GM21381 (cell line): ENCODE data around the gene OXCT1.

ENCODE experiments used
- ATAC-seq: cut with Tn5 transposase; IDR thresholded peaks from one replicate; pipeline ENCODE4 v1.9.1; 2021; ENCODE audit warnings: mild to moderate bottlenecking, moderate library complexity; ENCODE audit not compliant: unreplicated experiment

Gene OXCT1

DNA sequence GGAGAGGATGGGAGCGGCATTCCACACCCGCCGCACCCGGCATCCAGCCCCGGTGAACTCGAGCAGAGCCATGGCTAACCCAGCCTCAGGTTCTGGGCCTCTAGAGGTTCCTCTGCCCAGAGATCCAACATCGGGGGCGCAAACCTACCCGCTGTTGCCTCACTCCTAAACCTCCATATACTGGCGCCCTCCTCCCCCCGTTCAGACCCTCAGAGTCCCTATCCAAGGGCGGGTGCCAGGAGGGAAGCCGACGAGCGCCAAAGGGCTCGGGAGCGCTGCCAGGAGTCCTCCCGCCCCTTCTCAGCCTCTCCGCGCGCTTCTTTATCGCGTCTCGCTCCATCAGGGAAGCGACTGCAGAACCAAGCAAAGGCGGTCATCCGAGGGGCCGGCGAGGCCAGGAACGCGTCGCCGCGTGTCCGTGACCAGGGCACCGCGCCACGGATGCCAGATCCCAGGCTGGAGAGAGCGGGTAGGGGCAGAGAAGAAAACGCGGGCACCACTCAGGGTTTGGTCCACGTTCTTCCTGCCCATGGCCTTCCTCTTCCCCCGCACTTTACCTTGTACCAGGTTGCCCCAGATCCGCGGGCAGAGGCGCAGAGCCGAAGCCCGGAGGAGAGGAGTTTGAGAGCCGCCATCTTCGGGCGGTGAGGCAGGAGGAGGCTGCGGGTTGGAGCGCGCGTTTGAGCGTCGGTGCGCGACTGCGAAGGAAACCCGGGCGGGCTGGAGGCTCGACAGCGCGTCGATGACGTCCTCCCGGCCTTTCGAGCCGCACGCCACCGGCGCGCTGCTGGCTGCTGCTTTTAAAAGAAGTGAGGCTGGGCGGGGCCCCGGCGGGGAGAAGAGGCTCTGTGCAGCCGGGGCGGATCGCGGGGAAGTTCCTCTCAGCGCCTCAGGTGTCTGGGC lies at the start of gene OXCT1:
Gene OXCT1 (minus strand): TSS at position 702 of the 903 bp plus-strand sequence. CDS start 67 bp downstream, at position 635.
- ATAC-seq = peak; percentile 90

DNA sequence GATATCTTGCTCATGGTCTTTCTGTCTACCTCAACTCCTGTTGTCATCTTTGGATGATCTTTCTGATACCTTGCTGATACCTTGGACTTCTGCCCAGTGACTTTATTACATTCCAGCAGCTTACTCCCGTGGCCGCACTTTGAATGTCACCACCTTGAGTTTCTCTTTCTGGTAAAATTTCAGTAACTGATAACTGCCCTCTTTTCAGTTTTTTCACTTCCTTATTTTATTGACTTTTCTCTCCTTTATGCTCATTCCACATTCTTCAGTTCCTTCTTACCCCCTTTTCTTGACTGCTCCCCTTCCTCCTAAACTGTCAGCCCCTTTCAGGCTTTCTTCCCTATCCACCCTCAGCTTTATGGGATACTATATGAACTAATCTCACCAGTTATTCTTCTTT lies 47.9 kb upstream of the OXCT1 start:
- ATAC-seq = peak; percentile 44

DNA sequence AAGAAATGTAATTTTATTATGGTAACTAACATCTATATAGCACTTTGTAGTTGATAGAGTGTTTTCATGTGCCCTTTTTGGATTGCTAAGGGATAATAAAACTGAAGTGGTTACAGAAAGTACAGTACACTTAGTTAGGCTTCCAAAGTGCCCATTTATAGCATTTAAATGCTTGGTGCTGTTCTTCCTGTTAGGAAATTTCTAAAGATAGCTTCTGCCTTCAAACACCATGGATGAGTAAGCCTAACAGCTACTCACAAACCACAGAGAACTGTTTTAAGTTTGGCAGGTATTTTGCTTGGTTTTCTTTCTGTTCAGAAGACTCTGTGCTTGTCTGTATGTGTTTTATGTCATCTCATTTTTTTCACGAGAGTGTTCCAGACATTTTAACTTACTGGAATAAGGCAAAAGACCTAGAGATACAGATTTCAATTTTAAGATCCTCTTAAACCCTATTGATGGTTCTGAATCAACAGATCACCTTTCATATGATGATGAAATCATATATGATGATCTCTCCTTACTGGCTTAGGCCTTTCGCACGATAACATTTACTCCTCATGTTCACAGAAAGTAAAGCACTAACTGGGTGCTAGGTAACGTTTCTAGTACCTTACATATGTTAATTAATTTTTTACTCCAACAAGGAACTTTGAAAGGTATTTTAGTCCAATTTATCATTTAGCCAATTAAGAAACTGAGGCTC lies 38.3 kb upstream of the OXCT1 start:
- ATAC-seq = no peak

DNA sequence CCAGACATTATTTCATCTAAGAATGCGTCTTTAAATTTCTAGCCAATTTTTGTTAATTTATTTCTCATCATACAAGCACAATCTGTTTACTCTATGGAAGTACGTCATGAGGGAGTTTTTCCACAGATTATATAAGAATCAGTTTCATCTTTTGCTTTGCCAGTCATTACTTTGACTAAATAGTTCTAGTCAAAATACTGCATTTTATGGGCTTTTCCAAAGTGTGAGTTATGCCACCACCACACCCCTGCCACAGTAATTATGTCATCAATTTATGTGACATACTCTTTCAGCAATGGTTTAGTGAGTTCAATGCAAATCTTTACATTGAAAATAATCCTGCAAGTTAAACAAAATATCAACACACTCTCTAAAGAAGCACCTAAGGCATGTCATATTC lies 35.9 kb upstream of the OXCT1 start:
- ATAC-seq = no peak

DNA sequence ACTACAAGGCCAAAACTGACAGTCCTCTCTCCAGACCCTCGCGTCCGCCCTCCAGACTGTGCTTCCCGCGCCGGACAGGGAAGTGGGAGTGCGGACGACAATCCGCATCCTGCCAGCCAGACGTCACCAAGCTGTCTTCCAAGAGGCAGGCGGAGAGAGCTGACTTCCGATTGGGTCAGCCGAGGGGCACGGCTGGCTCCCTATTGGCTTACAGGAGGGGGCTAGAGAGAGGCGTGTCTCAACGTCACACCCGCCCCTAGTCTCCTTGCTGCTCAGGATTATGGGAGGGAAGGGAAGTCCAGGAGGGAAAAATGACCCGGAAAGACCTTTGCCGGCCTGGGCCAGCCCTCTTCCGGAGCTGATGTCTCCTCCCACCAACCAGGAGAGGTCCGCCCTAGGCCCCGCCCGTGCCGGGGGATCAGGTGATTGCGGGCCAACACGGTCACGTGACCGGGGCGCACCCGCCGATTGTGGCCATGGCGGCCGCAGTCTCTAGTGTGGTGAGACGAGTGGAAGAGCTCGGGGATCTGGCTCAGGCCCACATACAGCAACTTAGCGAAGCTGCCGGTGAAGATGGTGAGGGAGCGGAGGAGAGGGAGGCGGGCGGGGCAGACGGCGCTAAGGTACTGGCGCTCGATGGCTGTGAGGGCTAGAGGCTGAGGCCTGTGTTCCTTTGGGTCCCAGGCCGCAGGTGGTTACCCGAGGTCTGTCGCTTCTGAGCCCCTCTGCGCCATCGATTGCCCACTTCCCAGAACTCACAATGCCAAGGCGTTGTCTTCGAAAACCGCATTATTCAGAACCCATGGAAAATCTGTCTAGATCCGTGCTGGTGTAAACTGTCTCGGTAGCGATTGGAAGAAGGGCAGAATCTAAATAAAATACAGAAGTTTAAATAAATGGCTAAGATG lies 33.9 kb upstream of the OXCT1 start, which contains the start of gene RIMOC1:
Gene RIMOC1 (plus strand): TSS at position 453 of the 908 bp plus-strand sequence. CDS start 24 bp downstream, at position 477.
- ATAC-seq = peak; percentile 99

DNA sequence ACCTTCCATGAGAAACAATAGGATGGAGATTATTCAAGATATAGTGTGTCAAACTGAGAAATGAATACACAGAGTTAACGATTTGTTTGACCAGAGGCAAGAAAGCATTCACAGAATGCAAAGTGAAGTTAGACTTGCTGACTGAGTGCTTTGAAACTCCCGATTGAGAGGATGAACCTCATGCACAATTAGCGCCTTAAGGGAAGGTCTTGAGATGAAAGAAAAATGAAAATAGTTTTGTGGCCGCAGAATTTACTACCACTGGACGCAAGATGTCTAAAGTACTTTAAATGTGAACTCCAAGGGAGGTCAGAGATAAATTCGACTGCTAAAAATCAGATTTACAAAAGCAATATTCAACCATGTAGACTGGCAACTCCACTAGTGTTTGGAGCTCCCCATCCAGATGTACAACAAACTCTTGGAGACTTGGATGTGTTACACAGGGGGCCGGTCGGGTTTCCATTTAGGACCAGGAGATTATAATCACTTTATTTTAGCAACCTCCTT lies 33.2 kb upstream of the OXCT1 start:
- ATAC-seq = no peak

DNA sequence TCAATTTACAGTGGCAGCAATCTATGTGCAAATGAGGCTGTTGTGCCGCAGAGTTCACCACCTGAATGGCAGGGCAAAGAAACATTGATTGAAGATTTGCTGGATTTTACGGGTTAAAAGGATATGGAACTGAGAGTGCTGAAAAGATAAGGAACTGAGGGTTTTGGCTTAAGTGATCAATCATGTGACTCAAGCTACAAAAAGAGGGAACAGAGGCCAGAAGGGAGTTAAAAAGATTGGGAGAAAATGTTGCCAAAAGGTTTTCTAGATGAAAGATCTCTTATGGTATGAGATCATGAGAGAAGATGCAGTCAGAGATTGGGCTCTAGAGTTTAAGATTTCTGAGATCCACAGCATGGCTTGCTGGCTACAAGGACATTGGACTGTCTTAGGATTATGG lies 26.0 kb upstream of the OXCT1 start:
- ATAC-seq = no peak

DNA sequence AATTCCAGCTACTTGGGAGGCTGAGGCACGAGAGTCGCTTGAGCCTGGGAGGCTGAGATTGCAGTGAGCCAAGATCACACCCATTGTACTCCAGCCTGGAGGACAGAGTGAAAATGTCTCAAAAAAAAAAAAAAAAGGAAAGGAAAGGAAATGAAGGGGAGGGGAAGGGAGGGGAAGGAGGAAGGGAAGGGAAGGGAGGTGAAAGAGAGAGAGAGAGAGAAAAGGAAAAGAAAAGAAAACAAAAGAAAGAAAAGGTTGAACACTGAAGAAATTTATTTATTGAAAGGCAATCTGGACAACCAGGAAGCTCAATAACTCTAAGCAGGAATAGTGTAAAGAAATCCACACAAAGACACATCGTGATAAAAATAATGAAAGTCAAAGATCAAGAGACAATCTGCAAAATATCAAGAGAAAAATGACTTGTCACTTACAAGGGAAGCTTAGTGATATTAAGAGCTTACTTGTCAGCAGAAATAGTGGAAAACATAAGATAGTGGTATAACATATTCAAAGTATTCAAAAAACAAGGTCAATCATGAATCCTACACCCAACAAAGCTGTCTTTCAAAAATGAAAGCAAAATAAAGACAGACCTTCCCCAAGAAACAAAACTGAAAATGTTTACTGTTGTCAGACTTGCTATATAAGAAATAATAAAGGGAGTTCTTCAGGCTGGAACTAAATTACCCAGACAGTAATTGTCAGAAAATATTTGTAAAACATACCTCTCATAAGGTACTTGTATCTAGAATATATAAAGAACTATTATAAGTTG lies 23.0 kb upstream of the OXCT1 start:
- peak; percentile 50 for ATAC-seq

DNA sequence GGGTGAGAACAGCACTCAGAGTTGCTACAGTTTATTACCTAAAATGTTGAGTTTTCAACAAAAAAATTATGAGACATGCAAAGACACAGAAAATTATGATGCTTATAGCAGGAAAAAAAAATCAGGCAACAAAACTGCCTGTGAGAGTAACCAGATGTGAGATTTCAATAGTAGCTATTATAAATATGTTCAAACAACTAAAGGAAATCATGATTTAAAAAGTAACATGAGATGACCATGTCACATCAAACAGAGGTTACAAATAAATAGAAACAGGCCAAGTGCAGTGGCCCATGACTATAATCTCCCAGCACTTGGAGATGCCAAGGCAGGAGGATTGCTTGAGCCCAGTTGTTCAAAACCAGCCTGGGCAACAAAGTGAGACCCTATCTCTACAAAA lies 21.8 kb upstream of the OXCT1 start:
- no peak for ATAC-seq

DNA sequence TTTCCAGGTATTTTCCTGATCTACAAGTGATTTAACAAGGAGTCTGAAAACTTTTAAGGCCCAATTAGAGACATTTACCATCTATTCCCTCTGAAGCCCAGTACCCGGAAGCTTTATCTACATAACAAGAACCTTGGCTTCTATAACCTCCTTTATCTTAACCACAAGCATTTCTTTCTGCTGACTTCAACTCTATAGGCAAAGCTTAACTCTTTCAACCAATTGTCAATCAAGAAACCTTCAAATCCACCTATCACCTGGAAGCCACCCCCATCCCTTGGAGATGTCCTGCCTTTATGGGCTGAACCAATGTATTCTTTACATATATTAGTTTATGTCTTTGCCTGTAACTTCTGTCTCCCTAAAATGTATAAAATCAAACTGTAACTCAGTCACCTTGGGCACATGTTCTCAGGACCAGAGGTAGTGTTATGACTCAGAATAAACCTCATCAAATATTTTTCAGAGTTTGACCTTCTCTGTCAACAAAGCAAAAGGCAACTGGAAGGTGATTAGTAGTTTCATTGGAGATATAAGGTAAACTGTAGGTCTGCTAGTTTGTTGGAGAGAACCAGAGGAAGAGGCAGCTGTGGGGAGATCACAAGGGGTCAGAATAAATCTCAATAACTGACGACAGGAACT lies 21.0 kb upstream of the OXCT1 start:
- ATAC-seq = peak; percentile 44

DNA sequence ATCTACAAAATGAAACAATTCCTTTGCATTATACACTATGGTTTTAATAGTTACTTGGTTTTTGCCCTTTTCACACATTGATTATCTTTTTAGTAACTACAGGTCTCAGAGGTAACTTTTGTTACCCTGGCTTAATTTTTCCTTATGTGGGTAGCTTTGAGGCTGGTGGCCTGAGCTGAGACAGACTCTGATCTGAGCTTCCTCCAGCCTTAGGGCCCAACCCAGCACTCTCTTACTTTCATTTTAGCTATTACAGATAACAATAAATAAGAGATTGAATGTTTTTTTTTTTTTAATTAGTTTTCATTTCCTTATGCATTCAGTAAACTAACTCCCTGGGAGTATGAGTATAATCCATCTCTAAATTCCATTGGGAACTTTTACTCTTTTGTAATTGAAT lies 15.1 kb upstream of the OXCT1 start:
- ATAC-seq = peak; percentile 62

DNA sequence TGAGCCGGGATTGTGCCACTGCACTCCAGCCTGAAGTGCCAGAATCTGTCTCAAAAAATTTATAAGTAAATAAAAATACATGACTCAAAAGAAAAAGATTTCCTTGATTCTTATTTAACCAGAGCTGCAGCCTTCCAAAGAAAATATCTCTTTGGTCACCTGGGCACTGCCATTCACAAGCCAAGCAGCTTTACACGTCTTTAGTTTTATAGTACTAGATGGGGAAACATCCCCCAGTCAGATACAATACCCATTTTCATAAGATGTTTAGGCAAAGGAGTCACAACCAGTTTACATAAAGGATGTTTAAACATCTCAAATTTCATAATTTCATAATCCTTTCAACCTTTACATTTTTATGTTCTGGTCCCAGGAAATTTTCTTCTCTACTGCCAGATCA lies 13.7 kb upstream of the OXCT1 start:
- no peak for ATAC-seq

DNA sequence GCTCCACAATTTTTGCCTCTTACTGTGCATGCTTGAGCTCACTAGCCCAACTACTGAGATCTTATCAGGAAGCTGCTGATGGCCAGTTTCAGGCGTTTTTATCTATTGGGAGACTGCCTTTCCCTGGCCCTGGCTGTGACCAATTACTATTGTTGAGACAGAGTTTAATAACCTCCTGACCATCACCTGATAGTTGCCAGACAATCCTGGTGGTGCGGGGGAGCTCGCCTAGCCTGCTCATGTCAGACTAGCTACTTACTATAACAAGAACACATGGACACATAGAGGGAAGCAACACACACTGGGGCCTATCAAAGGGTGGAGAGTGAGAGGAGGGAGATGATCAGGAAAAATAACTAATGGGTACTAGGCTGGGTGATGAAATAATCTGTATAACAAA lies 13.0 kb upstream of the OXCT1 start:
- no peak for ATAC-seq

DNA sequence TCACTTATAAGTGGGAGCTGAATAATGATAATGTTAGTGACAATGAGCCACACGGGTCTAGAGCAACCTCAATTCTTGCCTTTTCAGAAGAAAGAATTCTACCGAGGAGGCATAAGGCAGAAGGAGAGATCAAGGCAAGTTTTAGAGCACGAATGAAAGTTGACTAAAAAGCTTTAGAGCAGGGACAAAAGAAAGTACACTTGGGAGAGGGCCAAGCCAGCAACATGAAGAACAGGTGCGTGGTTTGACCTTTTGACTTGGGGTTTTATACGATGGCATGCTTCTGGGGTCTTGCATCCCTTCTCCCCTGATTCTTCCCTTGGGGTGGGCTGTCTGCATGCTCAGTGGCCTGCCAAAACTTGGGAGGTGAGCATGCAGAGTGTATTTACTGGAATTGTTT lies 12.5 kb upstream of the OXCT1 start:
- ATAC-seq = no peak

DNA sequence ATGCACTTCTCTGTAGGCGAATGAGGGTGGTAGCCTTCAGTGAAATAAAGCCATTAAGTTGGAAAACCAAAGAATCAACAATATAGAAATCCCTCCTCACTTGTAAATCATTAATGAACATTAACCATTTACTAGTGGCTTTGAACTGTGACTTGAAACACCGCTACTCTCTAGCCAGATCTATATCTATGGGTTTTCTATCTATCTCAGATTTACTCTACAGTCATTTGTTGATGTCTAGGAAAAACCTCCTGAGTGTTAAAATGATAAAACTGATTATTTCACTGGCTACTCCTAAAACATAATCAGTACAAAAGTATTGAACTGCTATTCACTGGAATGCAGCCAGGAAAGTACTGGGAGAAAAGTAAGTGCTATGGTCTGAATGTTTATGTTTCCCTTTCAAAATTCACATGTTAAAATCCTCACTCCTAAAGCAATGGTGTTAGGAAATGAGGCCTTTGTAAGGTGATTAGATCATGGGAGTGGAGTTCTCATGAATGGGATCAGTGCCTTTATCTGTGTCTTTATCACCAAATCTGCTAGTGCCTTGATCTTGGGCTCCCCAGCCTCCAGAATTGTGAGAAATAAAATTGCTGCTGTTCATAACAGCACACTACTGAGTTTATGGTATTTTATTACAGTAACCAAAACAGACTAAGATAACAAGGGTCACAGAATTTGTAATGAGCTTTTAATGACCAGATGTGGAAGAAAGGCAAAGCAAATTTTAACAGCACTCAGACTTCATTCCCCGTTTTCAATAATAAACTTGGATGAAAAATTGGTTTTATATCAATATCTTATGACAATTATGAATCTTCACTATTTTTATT lies 8.6 kb upstream of the OXCT1 start:
- peak; percentile 69 for ATAC-seq

DNA sequence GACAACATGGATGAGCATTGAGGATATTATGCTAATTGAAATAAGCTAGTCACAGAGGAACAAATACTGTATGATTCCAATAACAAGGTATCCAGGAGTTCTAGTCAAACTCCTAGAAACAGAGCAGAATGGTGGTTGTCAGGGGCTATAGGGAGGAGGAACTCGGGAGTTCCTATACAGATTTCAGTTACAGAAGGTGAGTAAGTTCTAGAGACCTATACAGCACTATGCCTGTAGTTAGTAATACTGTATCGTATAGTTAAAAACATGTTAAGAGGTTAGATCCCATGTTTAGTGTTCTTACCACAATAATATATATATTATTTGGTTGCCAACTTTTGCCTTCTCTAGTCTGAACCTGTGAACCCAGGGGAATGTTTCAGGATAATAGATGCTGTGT lies 7.9 kb upstream of the OXCT1 start:
- peak; percentile 41 for ATAC-seq

DNA sequence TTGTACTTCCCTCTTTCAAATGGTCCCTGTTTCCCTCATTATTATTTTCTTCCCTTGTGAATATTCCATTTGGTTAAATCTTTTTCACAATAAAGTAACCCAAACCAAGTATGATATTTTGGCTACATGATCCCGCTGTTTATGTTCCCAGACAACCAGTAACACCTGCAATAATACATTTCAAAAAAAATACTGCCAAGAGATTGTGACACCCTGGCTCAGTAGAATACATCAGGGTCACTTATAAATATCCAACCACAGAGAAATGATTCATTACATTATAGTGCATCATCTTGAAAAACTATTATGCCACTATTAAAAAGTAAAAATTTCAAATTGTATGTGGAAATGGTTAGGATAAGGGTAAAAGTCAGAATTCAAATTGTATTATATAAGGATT lies 7.2 kb upstream of the OXCT1 start:
- no peak for ATAC-seq

DNA sequence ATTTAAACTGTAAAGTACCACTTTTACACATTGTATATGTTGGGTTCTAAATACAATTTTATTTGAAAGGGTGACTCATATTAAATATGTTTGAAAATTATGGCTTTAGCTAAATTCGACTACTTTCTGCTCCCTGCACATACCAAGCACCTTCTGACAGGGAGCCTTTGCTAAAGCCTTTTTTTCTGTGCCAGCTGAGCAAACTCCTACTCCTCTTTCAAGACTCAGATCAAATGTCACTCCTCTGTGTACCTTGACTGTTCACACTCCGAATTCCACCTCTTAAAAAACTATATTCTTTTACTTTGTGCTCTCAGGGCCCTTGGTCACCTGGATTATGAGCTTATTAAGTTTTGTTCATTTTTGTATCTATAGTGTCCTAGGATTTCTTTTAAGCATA lies 6.5 kb upstream of the OXCT1 start:
- no peak for ATAC-seq

DNA sequence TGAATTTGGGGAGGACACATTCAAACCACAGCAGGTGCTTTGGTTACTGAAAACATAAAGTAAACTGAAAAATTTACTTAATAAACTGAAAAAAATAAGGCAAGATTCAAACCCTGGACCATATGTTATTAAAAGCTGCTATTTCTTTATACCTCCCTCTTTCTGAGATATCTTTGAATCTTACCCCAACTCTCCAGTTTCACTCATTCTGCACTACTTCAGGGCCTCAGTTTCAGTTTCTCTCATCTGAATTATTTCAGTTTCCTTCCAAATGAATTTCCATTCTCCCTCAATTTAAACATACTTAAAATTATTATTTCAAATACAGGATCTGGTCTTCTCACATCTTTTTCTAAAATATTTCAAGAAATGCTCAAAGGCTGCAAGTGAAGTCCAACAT lies 4.9 kb upstream of the OXCT1 start:
- ATAC-seq = no peak
